ENCODE results near the gene P4HTM. TPM values are rescaled to one million over a fixed set of nuclear protein-coding genes. Genes with fewer than 3 reads are reported as not detected.

Gene P4HTM
- total RNA-seq, 1 experiment from 2014 or later, result 49.1 TPM

- TF ChIP-seq, protein P1, sequence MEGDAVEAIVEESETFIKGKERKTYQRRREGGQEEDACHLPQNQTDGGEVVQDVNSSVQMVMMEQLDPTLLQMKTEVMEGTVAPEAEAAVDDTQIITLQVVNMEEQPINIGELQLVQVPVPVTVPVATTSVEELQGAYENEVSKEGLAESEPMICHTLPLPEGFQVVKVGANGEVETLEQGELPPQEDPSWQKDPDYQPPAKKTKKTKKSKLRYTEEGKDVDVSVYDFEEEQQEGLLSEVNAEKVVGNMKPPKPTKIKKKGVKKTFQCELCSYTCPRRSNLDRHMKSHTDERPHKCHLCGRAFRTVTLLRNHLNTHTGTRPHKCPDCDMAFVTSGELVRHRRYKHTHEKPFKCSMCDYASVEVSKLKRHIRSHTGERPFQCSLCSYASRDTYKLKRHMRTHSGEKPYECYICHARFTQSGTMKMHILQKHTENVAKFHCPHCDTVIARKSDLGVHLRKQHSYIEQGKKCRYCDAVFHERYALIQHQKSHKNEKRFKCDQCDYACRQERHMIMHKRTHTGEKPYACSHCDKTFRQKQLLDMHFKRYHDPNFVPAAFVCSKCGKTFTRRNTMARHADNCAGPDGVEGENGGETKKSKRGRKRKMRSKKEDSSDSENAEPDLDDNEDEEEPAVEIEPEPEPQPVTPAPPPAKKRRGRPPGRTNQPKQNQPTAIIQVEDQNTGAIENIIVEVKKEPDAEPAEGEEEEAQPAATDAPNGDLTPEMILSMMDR (conservative IDR thresholded peaks at IDR 0.05), result no peak
- no peak for TF ChIP-seq EZH2 (IDR thresholded peaks at IDR 0.05; ENCODE audit: low read depth)
- Histone ChIP-seq H3K9me2 (ENCODE audit: insufficient read depth) (no peaks in the 10 kb centered on the region), H3K4me1 (replicated peaks; ENCODE audit: insufficient read depth) (peaks cover 18% of the 10 kb centered on the region), H3K9me3 (ENCODE audit: insufficient read depth, low read depth) (no peaks in the 10 kb centered on the region), H3K27ac (no peak overlapping the region), H2AFZ (peak overlapping the region; percentile 91), H4K20me1 (ENCODE audit: insufficient read depth) (no peaks in the 10 kb centered on the region), H3F3A (ENCODE audit: insufficient read depth, low read depth) (peaks cover 28% of the 10 kb centered on the region; the same call in 1 of the 2 replicates), H3K27me3 (ENCODE audit: insufficient read depth, low read depth) (no peaks in the 10 kb centered on the region), H3K4me2 (peak overlapping the region; percentile 88), H3K79me2 (ENCODE audit: low read depth) (peaks cover 38% of the 10 kb centered on the region), H3K4me3 (peak overlapping the region; percentile 78), H3K36me3 (ENCODE audit: low read depth) (no peaks in the 10 kb centered on the region)
- intact Hi-C loops (cut with micrococcal nuclease; ENCODE audit: unreplicated experiment), result no loop called here
- ChIA-PET POLR2A (ENCODE audit: unreplicated experiment) (interaction anchor here (0.6 to 0.7 kb wide), 3 partner anchors 39 to 411 kb away, joined by 3 to 9 read pairs (median 5); partner anchors contain the start of gene ARIH2), CTCF (no interaction called here)
- DNase-seq, result peak in 1 of 2 experiments; percentile 18
- BruUV-seq (replicated peaks), result TSS peak; percentile 40
Observed at GRCh38 chr3:48990636-48991469, 812 bp downstream of the P4HTM start.

GRCh38 chr3:48991851-48992545 is 2.0 kb downstream of the P4HTM start:
- peak overlapping the region; percentile 88 for H3K4me2 ChIP-seq
- no peaks in the 10 kb centered on the region for H3K27me3 ChIP-seq (ENCODE audit: insufficient read depth, low read depth)
- no peaks in the 10 kb centered on the region for H4K20me1 ChIP-seq (ENCODE audit: insufficient read depth)
- peaks cover 38% of the 10 kb centered on the region for H3K79me2 ChIP-seq (ENCODE audit: low read depth)
- TF ChIP-seq, protein P1 (conservative IDR thresholded peaks at IDR 0.05), result no peak
- peaks cover 18% of the 10 kb centered on the region for H3K4me1 ChIP-seq (replicated peaks; ENCODE audit: insufficient read depth)
- POLR2A ChIA-PET (ENCODE audit: unreplicated experiment), result no interaction called here
- no peak for DNase-seq
- intact Hi-C loops (cut with micrococcal nuclease; ENCODE audit: unreplicated experiment), result no loop called here
- H3K9me2 ChIP-seq (ENCODE audit: insufficient read depth), result no peaks in the 10 kb centered on the region
- peaks cover 20% of the 10 kb centered on the region; the same call in 1 of the 2 replicates for H3F3A ChIP-seq (ENCODE audit: insufficient read depth, low read depth)
- BruUV-seq (replicated peaks), result no TSS peak
- H2AFZ ChIP-seq, result no peak overlapping the region
- no peaks in the 10 kb centered on the region for H3K9me3 ChIP-seq (ENCODE audit: insufficient read depth, low read depth)
- CTCF ChIA-PET, result no interaction called here
- H3K36me3 ChIP-seq (ENCODE audit: low read depth), result no peaks in the 10 kb centered on the region
- H3K27ac ChIP-seq, result no peak overlapping the region
- H3K4me3 ChIP-seq, result peak overlapping the region; percentile 78; the same call in 1 of the 2 replicates

- intact Hi-C loops (cut with micrococcal nuclease; ENCODE audit: unreplicated experiment), result no loop called here
- H3K9me2 ChIP-seq (ENCODE audit: insufficient read depth), result no peaks in the 10 kb centered on the region
- peaks cover 35% of the 10 kb centered on the region for H3K79me2 ChIP-seq (ENCODE audit: low read depth)
- no peaks in the 10 kb centered on the region for H3K9me3 ChIP-seq (ENCODE audit: insufficient read depth, low read depth)
- H3K4me3 ChIP-seq, result no peak overlapping the region
- CTCF ChIA-PET, result no interaction called here
- peaks cover 17% of the 10 kb centered on the region for H3K4me1 ChIP-seq (replicated peaks; ENCODE audit: insufficient read depth)
- DNase-seq, result no peak
- H3F3A ChIP-seq (ENCODE audit: insufficient read depth, low read depth), result peaks cover 9% of the 10 kb centered on the region; the same call in 1 of the 2 replicates
- TF ChIP-seq EZH2 (IDR thresholded peaks at IDR 0.05; ENCODE audit: low read depth), result no peak
- TF ChIP-seq, protein P1 (conservative IDR thresholded peaks at IDR 0.05), result no peak
- H3K27ac ChIP-seq, result no peak overlapping the region
- no peak overlapping the region for H2AFZ ChIP-seq
- H3K27me3 ChIP-seq (ENCODE audit: insufficient read depth, low read depth), result no peaks in the 10 kb centered on the region
- no peaks in the 10 kb centered on the region for H3K36me3 ChIP-seq (ENCODE audit: low read depth)
- POLR2A ChIA-PET (ENCODE audit: unreplicated experiment), result interaction anchor here (0.6 to 0.8 kb wide), 2 partner anchors 13 to 251 kb away, joined by 3 to 4 read pairs; partner anchors contain the start of gene WDR6
- BruUV-seq (replicated peaks), result no TSS peak
- no peaks in the 10 kb centered on the region for H4K20me1 ChIP-seq (ENCODE audit: insufficient read depth)
- H3K4me2 ChIP-seq, result no peak overlapping the region
Observed at GRCh38 chr3:48993834-48994233, 3.8 kb downstream of the P4HTM start.
